Activated T-helper 1 cell treated with Interleukin-2 at 50 U/mL for 16 hours (primary cell): ENCODE data around the gene TTPAL.
A peak's percentile ranks its signal among the peaks of the same experiment; 100 is the strongest.

Experiments used
- DNase-seq: peaks from one replicate; pipeline ENCODE4 v3.0.0-alpha.2; 2020; ENCODE audit warnings: low read depth

TTPAL gene

DNA sequence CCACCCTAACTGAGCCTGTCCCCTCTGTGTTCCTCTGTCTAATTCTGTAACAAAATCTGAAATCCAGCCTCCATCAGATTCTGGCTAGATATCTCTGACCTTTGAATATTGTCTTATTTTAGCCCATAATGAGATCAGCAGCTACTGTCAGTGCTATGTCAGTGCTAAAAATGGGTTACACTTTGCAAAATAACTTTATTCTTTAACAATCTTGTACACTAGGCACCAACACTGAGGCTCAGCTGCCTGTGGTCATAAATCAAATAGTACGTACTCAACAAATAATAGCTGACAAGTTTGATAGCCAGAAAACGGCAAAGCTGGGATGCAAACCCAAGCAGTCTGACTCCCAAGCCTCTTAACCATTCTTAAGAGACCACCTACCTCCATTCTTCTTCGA lies 22.1 kb downstream of the TTPAL start:
- DNase-seq, result no peak

DNA sequence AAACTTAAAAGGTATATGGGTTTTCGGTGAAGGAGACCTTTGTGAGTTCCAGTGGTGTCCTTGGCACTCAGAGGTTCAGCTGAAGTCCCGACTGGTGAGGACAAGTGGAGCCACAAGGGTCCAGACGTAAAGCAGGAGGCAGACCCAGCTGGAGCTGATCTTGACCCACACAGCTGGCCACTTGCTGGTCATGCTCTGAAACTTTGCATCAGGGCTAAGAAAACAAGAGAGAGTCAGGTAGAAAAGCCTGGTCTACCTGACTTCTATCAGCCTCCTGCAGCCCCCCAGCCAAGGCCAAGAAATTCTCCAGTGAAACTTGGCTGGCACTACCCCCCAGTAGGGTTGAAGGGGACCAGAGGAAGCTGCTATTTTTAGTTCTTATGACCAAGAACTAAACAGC lies 24.5 kb downstream of the TTPAL start:
- no peak for DNase-seq

DNA sequence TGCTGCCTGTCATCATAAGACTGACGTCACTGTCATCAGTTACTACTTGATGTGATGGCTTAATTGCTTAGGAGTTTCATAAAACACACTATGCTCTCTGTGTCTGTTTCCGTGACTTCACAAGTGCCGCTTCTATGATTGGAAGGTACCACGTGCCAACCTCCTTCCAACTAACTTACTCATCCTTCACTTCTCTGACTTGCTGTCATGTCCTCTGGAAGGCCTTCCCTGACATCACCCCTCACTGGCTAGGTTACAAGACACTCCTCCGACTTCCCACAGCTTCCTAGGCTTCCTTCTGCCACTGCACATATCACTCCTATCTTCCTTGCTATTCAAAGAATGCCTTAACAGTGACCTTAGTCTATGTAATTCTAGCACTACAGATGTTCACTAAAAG lies 25.8 kb downstream of the TTPAL start:
- DNase-seq, result no peak

DNA sequence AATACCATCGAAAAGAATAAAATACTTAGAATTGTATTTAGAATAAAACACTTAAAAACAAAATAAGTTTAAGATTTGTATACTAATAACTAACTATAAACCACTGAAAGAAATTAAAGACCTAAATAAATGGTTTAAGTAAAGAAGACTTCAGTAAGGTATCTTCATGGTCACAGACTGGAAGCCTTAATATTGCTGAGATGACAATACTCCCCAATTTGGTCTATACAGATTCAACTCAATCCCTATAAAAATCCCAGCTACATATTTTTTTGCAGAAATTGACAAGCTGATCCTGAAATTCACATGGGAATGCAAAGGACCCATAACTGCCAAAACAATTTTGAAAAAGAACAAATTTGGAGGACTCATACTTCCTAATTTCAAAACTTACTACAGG lies 27.3 kb downstream of the TTPAL start:
- DNase-seq, result no peak

DNA sequence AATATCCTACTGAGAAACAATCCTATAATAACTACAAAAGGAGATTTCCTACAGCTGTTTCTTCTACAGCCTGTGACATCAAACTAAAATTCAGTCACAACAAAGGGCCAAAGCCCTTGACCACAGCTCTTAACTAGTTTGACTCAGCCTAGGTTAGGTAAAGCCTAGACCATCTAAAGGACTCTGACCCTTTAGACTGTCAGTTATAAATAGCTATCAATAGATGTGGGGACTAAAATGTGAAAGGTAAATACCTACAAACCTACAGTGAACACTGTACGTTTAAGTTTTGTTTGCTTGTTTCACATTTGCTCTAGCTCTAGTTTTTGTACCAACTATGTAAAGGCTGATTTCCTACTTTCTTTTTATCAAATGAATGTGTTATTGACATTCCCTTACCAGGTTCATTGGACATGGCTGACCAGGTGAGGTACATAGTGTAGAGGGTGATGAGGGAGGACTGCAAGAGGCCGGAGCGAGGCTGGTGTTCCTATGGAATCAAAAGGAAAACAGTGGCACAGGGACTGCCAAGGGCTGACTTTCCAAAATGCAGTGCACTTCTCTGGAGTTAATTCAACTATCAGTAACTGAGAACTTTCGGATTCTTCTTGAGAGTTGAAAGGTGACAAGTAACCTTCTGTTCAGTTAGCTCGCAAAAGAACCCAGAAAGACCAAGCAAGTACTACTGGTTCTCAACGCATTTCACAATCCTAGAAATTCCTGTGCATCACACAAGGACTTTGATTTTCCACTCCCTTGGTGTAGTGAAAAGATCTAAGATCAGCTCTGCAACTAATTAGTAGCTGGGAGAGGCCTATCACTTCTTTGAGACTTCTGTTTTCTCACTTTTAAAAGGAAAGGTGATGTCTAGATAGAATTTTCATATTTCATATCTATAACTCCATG lies 29.0 kb downstream of the TTPAL start:
- DNase-seq, result no peak

DNA sequence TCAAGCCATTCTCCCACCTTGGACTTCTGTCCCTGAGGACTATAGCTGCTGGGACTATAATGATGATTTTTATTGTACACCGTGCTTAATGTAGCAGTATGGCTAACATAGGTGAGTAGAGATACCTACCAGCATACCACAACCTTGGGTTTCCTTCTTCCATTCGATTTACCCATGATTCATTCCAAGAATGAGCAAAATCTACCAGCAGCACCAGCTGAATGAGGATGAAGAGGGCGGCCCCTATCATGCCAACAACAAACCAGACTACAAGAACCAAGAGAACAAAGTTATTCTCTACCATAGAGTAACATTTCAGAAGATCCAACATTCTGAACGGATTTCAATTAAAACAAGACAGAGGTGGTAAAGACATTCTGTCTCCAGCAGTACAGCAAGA lies 34.1 kb downstream of the TTPAL start:
- no peak for DNase-seq

DNA sequence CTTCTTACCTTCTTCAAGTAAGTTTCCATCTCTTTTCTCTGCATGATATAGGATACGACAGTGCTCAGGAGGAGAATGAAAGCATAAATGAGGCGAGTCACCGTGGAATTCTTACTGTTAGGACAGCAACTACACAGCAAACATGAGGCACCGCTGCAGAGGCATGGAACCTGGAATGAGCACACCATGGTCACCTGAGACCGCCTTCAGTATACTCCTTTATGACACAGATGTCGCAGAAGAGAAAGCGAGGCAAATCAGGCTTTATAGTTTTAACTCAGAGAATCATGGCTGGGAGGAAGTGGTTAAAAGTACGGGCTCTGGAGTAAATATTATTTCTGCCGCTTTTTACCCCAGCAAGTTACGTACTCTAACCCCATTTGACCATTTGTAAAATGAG lies 38.2 kb downstream of the TTPAL start:
- DNase-seq, result no peak

DNA sequence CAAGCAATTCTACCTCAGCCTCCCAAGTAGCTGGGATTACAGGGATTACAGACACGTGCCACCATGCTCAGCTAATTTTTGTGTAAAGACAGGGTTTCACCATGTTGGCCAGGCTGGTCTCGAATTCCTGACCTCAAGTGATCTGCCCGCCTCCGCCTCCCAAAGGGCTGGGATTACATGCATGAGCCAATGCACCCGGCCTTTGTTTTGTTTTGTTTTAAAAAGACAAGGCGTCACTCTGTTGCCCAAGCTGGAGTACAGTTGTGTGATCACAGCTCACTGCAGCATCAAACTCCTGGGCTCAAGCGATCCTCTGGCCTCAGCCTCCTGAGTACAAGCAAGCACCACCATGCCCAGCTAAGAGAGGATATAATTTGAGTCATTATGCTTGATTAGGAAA lies 40.8 kb downstream of the TTPAL start:
- DNase-seq, result no peak

DNA sequence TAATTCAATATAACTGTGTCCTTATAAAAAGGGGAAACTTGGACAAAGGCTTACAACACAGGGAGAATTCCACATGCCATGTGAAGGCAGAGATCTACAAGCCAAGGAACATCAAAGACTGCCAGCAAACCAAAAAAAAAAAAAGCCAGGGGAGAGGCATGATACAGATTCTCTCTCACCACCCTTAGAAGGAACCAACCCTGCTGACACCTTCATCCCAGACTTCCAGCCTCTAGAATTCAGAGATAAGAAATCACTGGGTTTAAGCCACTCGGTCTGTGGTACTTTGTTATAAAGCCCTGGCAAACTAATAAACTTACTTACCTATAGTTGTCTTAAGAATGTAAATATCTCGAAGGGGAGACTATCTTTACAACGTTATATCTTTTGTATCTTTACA lies 41.8 kb downstream of the TTPAL start:
- DNase-seq, result no peak

DNA sequence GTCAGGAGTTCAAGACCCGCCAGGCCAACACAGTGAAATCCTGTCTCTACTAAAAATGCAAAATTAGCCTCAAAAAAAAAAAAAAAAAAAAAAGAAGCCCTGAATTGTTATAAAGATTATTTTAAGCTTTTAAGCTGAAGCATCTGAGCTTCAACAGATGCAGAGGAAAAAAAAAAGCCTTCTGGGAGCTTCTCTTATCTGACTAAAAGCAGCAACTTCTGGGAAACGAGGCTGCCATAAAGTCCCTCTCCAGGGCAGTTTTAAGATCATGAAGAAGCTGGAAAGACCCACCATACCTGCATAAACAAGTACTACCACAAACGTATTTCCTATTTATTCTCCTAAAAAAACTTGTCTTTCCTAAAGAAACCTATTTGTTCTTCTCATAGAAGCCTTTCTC lies 42.6 kb downstream of the TTPAL start:
- no peak for DNase-seq

DNA sequence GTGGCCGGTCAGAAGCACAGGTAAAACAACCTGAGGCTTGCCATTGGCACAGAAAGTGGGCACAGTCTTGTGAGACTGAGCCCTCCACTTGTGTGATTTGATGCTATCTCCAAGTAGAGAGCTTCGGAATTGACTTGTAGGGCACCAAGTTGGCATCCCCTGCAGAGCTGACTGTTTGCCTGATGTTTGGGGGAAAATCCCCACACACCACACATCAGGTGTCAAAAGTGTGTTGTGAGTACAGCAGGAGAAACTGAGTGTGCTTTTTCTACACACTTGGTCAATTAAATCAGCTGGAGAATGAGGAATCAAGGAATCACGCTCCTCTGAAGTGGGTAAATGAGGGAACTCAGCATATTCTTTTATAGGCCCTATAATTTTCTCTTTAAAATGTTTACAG lies 45.2 kb downstream of the TTPAL start:
- DNase-seq, result no peak

DNA sequence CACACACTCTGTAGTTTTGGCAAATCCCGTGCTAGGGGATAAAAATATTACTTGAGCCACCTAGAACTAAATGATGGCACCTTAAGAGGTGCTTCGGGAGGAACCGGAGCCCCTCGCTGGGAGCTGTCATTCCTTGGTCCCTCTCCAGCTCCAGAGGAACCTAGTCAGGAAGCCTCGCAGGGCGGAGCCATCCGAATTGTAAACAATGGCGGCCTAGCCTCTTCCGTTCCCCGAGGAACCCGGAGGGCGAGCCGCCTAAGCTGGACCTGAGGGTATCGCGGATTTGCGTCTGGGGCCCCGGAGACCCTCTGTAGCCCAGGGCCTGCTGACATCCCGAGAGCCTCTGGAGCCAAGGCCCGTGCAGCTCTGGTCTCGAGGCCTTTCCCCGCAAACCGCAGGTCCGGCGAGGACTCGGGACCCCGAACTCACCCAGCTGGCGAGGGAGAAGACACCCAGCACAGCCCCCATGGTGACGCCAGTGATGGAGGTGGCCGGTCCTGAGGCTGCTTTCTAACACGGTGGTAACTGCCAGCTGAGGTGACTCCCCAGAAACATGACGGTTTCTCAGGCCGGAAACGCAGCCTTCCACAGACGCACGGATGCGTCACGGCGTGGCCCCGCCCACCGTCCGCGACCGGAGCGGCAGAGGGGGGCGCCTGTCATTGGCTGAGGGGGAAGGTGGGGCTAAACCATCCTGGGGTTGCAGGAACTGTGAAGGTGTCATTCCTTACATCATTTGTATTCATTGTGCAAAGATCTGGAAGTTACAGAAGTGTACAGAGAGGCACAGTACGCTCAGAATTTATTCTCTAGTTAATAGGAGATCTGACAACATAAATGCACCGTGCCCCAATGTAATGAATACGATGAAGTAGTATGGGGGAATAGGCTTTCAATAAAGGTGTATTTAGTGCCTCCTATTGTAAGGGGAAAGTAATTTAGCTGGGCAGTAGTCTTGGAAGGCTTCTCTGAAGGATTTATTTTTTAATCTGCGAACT lies 46.1 kb downstream of the TTPAL start, which contains the start of gene SERINC3:
SERINC3 (minus strand) TSS at position 587 of the 998 bp plus-strand sequence; CDS start at position 468, 119 bp downstream.
- DNase-seq, result peak; percentile 94

DNA sequence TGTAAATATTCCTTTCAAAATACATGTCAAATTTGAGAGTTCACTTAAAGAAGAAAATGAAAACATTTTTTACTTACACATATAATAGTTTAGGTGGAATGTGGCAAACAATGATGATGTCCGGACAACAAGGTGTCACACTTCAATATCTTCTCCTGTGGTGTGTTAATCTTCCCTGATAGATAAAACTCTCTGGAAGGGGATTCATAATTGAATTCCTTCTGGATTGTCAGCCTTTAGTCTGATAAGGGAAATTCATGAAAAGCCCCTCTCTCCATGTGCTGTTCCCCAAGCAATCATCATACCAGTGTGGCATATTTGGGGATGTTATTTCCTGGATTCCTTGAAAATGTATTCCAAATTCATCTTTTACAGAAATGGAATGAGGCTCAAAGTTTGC lies 47.2 kb downstream of the TTPAL start:
- no peak for DNase-seq

DNA sequence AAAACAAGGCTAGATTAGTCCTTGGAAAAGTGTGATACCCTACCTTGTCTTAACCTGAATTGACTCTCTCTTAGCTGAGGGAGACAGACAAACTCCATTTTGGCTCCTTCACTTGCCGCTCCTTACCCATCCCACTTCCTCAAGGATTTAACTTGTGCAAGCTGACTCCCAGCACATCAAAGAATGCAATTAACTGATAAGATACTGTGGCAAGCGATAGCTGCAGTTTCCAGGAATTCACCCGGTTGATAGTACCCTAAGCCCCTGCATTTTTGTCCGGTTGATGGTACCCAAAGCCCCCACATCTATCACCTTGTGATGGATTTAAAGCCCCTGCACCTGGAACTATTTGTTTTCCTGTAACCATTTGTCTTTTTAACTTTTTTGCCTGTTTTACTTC lies 48.1 kb downstream of the TTPAL start:
- DNase-seq, result no peak

DNA sequence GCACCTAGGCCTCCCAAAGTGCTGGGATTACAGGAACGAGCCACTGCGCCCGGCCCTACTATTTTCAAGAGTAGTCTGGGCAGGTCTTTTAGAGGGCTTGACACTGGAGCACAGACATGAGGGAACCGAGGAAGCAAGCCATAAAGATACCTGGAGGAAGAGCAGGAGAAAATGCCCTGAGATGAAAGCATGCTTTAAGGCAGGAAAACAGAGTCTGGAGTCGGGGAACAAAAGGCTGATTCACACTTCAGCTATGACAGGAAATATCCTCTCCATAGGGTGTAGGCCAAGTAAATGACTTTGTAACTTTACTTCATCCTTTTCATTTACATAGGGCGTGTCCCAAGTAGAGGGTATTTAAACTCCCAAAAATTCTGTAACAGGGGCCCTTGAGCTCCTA lies 50.5 kb downstream of the TTPAL start:
- DNase-seq, result no peak

DNA sequence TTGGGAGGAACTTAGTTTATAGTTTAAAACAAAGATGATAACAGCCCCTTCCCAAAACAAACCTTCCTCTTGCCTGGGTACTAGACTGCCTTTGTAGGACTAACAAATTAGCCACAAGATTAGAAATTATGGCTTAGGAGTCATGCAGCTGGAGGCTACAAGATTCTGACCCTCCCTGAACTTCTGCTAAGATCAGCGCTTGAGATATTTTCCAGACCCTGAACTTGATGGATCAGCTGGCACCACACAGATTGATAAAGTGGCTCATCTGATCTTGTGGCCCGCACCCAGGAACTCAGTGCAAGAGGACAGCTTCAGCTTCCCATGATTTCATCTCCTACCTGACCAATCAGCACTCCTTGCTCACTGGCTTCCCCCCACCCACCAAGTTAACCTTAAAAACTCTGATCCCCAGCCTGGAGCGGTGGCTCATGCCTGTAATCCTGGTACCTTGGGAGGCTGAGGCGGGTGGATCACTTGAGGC lies 52.1 kb downstream of the TTPAL start:
- DNase-seq, result no peak

DNA sequence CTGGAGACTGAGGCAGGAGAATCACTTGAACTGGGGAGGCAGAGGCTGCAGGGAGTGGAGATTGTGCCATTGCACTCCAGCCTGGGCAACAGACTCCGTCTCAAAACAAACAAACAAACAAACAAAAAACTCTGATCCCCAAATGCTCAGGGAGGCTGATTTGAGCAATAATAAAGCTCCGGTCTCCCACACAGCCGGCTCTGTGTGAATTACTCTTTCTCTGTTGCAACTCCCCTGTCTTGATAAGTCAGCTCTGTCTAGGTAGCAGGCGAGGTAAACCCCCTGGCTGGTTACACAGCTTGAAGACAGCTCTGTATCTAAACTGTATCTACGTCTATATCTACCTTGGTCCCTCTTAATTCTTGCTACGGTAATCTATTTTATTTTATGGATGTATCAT lies 52.6 kb downstream of the TTPAL start:
- no peak for DNase-seq

DNA sequence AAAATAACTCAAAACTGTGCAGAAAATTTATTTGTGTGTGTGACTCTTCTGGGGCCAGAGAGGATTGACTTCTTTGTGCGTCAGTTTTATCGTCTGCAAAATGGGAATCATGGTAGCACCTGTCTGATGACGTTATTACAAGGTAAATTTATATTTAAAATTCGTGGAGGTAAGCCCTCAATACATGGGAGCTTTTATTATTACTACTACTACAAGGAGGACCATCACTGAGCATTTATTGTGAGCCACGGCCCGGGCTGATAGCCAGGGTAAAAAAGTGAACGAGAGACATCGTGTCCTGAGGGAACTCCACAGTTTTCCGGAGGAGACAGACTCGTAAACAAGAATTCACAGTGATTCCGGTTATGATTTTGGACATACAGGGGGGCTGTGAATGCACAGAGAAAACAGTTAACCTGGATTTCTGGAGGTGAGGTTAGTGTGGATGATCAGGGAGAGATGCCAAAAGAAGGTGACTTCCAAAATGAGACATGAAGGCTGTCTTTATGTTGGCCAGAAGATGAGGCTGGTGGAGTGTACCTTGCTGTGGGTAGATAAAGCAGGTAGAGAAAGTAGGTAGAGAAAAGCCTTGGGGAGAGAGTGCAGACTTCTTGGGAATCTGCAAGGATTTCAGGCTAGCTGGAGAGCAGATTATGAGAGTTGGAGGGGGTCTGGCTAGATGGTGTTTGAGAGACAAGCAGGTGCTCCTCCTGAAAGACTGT lies 56.7 kb downstream of the TTPAL start:
- no peak for DNase-seq

DNA sequence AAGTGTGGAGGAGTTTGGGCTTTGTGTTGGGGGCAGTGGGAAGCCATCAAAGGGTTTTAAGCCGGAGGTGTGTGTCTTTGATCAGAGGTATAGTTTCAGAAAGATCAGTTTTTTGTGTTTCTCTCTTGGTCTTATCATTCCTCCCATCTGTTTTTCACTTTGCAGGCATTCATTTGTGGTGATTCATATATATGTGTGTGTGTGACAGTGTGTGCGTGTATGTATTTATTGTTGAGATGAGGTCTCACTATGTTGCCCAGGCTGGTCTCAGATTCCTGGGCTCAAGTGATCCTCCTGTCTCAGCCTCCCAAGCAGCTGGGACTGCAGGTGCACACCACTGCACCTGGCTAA lies 57.3 kb downstream of the TTPAL start:
- DNase-seq, result no peak

DNA sequence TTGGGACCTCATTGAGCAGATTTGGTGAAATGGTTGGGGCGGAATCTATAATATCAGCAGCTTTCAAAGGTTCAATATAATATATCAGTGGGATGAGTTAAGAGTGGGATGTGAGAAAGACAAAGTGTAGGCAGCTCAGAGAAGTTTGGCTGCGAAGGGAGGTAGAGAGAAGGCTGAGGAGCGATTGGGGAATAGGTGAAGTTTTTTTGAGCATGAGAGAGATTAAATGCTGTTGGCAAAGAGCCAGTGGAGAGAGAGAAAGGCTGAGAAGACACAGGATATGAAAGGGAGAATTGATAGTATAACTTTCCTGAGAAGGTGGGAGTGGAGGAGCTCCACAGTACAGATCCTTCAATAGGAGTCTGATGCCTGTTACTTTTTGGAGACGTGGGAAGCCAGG lies 58.3 kb downstream of the TTPAL start:
- no peak for DNase-seq

DNA sequence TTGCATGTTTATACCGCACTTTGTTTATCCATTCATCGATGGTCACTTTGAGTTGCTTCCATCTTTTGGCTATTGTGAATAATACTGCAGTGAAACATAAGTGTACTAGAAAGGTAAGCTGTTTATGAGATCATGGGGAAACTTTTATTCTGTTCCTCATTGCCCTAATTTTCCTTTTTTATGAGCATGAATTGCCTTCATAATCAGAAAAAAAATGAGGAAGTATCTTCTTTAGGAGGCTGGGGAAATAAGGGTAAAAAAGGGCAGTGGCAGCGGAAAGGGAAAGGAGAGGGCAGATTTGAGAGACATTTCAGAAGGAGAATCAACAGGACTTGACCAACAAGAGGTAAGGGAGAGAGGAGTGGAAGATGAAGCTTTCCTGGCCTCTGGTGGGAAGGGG lies 60.5 kb downstream of the TTPAL start:
- DNase-seq, result no peak

DNA sequence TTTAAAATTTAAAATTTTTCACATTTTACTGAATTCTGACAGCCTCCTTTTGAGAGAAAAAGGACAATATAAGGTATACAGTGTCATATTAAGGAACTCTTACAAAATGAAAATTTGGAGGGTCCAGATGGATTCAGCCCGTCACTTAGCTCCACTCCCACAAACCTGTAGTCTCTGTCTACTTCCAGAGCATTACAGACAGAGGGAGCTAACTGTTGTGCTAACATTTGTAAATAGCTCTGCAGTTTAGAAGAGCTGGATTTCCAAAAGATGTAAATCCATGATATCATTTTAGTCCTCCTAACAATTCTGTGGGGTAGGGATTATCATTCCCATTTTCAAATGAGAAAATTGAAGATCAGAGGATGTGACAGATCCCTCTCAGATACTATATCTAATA lies 62.3 kb downstream of the TTPAL start:
- no peak for DNase-seq
